C1 segment of cervical spinal cord (tissue), 14 donors: ENCODE data around the gene RBM44.
"Not testable (repeated sequence)": the region's sequence is repeated elsewhere in the genome, so short reads cannot be mapped to it uniquely, and the experiment has no call there.

Experiments
- DNase-seq, 14 donors: peaks; one replicate each; lab custom pipeline; 2025; lab: John Stamatoyannopoulos, UW

The RBM44 gene

GRCh38 chr2:237782181-237782580 is 16.4 kb upstream of the RBM44 start:
- no peak for DNase-seq

- not testable (repeated sequence) for DNase-seq
Observed at GRCh38 chr2:237783678-237784077, 14.9 kb upstream of the RBM44 start.

GRCh38 chr2:237786936-237787335 is 11.6 kb upstream of the RBM44 start:
- DNase-seq, result no peak

- DNase-seq, result no peak
Observed at GRCh38 chr2:237790353-237790752, 8.2 kb upstream of the RBM44 start.

- DNase-seq, result no peak
Observed at GRCh38 chr2:237791977-237792727, 6.4 kb upstream of the RBM44 start.

- no peak for DNase-seq
Observed at GRCh38 chr2:237797253-237797652, 1.3 kb upstream of the RBM44 start.

- no peak for DNase-seq
Observed at GRCh38 chr2:237799060-237799428, 465 bp downstream of the RBM44 start.

GRCh38 chr2:237801466-237801865 is 2.9 kb downstream of the RBM44 start:
- DNase-seq, result no peak

- DNase-seq, result no peak
Observed at GRCh38 chr2:237806334-237806733, 7.8 kb downstream of the RBM44 start.

GRCh38 chr2:237815637-237816036 is 17.1 kb downstream of the RBM44 start:
- no peak for DNase-seq

GRCh38 chr2:237816531-237816930 is 18.0 kb downstream of the RBM44 start:
- no peak for DNase-seq

- DNase-seq, result no peak
Observed at GRCh38 chr2:237818066-237818473, 19.5 kb downstream of the RBM44 start.

GRCh38 chr2:237819231-237819630 is 20.7 kb downstream of the RBM44 start:
- DNase-seq, result no peak

GRCh38 chr2:237820421-237820820 is 21.8 kb downstream of the RBM44 start:
- no peak for DNase-seq

- DNase-seq, result no peak
Observed at GRCh38 chr2:237823544-237823943, 25.0 kb downstream of the RBM44 start.

GRCh38 chr2:237824085-237824484 is 25.5 kb downstream of the RBM44 start:
- no peak for DNase-seq

- DNase-seq, result no peak
Observed at GRCh38 chr2:237827421-237827987, 28.9 kb downstream of the RBM44 start.

GRCh38 chr2:237830522-237830921 is 31.9 kb downstream of the RBM44 start:
- DNase-seq, result no peak

- DNase-seq, result no peak
Observed at GRCh38 chr2:237833546-237833945, 35.0 kb downstream of the RBM44 start.

GRCh38 chr2:237835372-237835771 is 36.8 kb downstream of the RBM44 start:
- DNase-seq, result no peak

GRCh38 chr2:237841051-237841450 is 42.5 kb downstream of the RBM44 start:
- DNase-seq, result no peak

- not testable (repeated sequence) for DNase-seq
Observed at GRCh38 chr2:237848940-237849339, 50.4 kb downstream of the RBM44 start.

GRCh38 chr2:237854295-237854694 is 55.7 kb downstream of the RBM44 start:
- DNase-seq, result no peak

- no peak for DNase-seq
Observed at GRCh38 chr2:237857791-237858190, 59.2 kb downstream of the RBM44 start.
